ENCODE results near the gene TMEM243.
"Not testable (repeated sequence)": the region's sequence is repeated elsewhere in the genome, so short reads cannot be mapped to it uniquely, and the experiment has no call there.

TMEM243 gene

GRCh38 chr7:87219545-87220025, at the start of gene TMEM243:
TMEM243 (minus strand) TSS chr7:87219732; CDS start chr7:87219503, 229 bp downstream.
- DNase-seq (peak; percentile 85), ATAC-seq (peak; percentile 53)

GRCh38 chr7:87267239-87267900, 47.8 kb upstream of the TMEM243 start:
- DNase-seq = no peak

GRCh38 chr7:87263537-87263936, 44.0 kb upstream of the TMEM243 start:
- ATAC-seq (no peak), DNase-seq (no peak)

More at GRCh38 chr7:87267239-87267900, 47.8 kb upstream of the TMEM243 start:
- no peak for ATAC-seq

GRCh38 chr7:87253589-87254087, 34.1 kb upstream of the TMEM243 start:
- no peak for DNase-seq
- no peak for ATAC-seq

GRCh38 chr7:87245671-87246070, 26.1 kb upstream of the TMEM243 start:
- ATAC-seq, DNase-seq: not testable (repeated sequence)

GRCh38 chr7:87238464-87239051, 19.0 kb upstream of the TMEM243 start:
- not testable (repeated sequence) for DNase-seq, ATAC-seq

GRCh38 chr7:87234949-87235348, 15.4 kb upstream of the TMEM243 start:
- ATAC-seq (no peak), DNase-seq (no peak)

- ATAC-seq (no peak), DNase-seq (no peak)
Observed at GRCh38 chr7:87231711-87232110, 12.2 kb upstream of the TMEM243 start.

GRCh38 chr7:87231258-87231657, 11.7 kb upstream of the TMEM243 start:
- ATAC-seq = no peak
- no peak for DNase-seq

GRCh38 chr7:87226495-87226894, 7.0 kb upstream of the TMEM243 start:
- DNase-seq (no peak), ATAC-seq (no peak)

- DNase-seq (no peak), ATAC-seq (no peak)
Observed at GRCh38 chr7:87225696-87226095, 6.2 kb upstream of the TMEM243 start.

- DNase-seq (no peak), ATAC-seq (peak; percentile 24)
Observed at GRCh38 chr7:87223666-87224065, 4.1 kb upstream of the TMEM243 start.

GRCh38 chr7:87220734-87221215, 1.2 kb upstream of the TMEM243 start:
- ATAC-seq (no peak), DNase-seq (no peak)

- ATAC-seq = peak; percentile 66
- peak; percentile 88 for DNase-seq
Observed at GRCh38 chr7:87220026-87220733, 648 bp upstream of the TMEM243 start.

- DNase-seq (peak; percentile 50), ATAC-seq (no peak)
Observed at GRCh38 chr7:87218796-87219544, 562 bp downstream of the TMEM243 start.

GRCh38 chr7:87217983-87218653, 1.4 kb downstream of the TMEM243 start:
- DNase-seq = no peak
- ATAC-seq = no peak

GRCh38 chr7:87216701-87217508, 2.6 kb downstream of the TMEM243 start:
- DNase-seq = peak; percentile 51
- ATAC-seq = peak; percentile 55

GRCh38 chr7:87215046-87215445, 4.5 kb downstream of the TMEM243 start:
- DNase-seq = no peak
- no peak for ATAC-seq

- DNase-seq (no peak), ATAC-seq (no peak)
Observed at GRCh38 chr7:87213811-87214210, 5.7 kb downstream of the TMEM243 start.

GRCh38 chr7:87213252-87213651, 6.3 kb downstream of the TMEM243 start:
- DNase-seq (no peak), ATAC-seq (no peak)

GRCh38 chr7:87212498-87212897, 7.0 kb downstream of the TMEM243 start:
- ATAC-seq (no peak), DNase-seq (no peak)
